ENCODE measurements around the gene ZDHHC14.
"Not testable (repeated sequence)": the region's sequence is repeated elsewhere in the genome, so short reads cannot be mapped to it uniquely, and the experiment has no call there.

The ZDHHC14 gene

GRCh38 chr6:157584036-157584435 is 203.0 kb downstream of the ZDHHC14 start:
- DNase-seq, result no peak

- no peak for DNase-seq
Observed at GRCh38 chr6:157585274-157586087, 204.5 kb downstream of the ZDHHC14 start.

- DNase-seq, result no peak
Observed at GRCh38 chr6:157586088-157586414, 205.1 kb downstream of the ZDHHC14 start.

GRCh38 chr6:157586476-157587126 is 205.6 kb downstream of the ZDHHC14 start:
- DNase-seq, result no peak

GRCh38 chr6:157587127-157587926 is 206.3 kb downstream of the ZDHHC14 start:
- DNase-seq, result no peak

- DNase-seq, result not testable (repeated sequence)
Observed at GRCh38 chr6:157590654-157591053, 209.7 kb downstream of the ZDHHC14 start.

- no peak for DNase-seq
Observed at GRCh38 chr6:157592541-157592940, 211.6 kb downstream of the ZDHHC14 start.

- no peak for DNase-seq
Observed at GRCh38 chr6:157592980-157593379, 212.0 kb downstream of the ZDHHC14 start.

- DNase-seq, result no peak
Observed at GRCh38 chr6:157593596-157593995, 212.6 kb downstream of the ZDHHC14 start.

GRCh38 chr6:157594292-157594691 is 213.3 kb downstream of the ZDHHC14 start:
- DNase-seq, result no peak

- DNase-seq, result no peak
Observed at GRCh38 chr6:157595768-157596167, 214.8 kb downstream of the ZDHHC14 start.

GRCh38 chr6:157596461-157596860 is 215.5 kb downstream of the ZDHHC14 start:
- DNase-seq, result no peak

GRCh38 chr6:157596886-157597285 is 215.9 kb downstream of the ZDHHC14 start:
- no peak for DNase-seq

- no peak for DNase-seq
Observed at GRCh38 chr6:157597461-157598312, 216.7 kb downstream of the ZDHHC14 start.

- DNase-seq, result no peak
Observed at GRCh38 chr6:157599191-157599590, 218.2 kb downstream of the ZDHHC14 start.

- DNase-seq, result no peak
Observed at GRCh38 chr6:157600807-157601206, 219.8 kb downstream of the ZDHHC14 start.

GRCh38 chr6:157602521-157603295 is 221.7 kb downstream of the ZDHHC14 start:
- no peak for DNase-seq

GRCh38 chr6:157603314-157603940 is 222.4 kb downstream of the ZDHHC14 start:
- no peak for DNase-seq

GRCh38 chr6:157603971-157604370 is 223.0 kb downstream of the ZDHHC14 start:
- no peak for DNase-seq

- no peak for DNase-seq
Observed at GRCh38 chr6:157604816-157605215, 223.8 kb downstream of the ZDHHC14 start.

GRCh38 chr6:157605484-157605883 is 224.5 kb downstream of the ZDHHC14 start:
- DNase-seq, result no peak

Measured in activated gamma-delta T cell (primary cell).